HUES6 (cell line): ENCODE results near the gene SULT1C3.

Source experiments
- H3K27ac ChIP-seq: 2 replicates; pipeline ENCODE4 v1.7.0; 2013; ENCODE audit warnings: low read depth, mild to moderate bottlenecking, low read length, inconsistent platforms
- H3K27me3 ChIP-seq: 2 replicates; pipeline ENCODE4 v1.6.1; 2013; ENCODE audit warnings: low read length; ENCODE audit not compliant: control insufficient read depth, insufficient read depth
- H3K36me3 ChIP-seq: 2 replicates; pipeline ENCODE4 v1.6.1; 2013; ENCODE audit warnings: low read length; ENCODE audit not compliant: control insufficient read depth, insufficient read depth
- H3K4me1 ChIP-seq: 2 replicates; pipeline ENCODE4 v1.6.1; 2013; ENCODE audit warnings: low read length; ENCODE audit not compliant: control insufficient read depth, insufficient read depth
- H3K4me3 ChIP-seq: 2 replicates; pipeline ENCODE4 v1.5.1; 2013; ENCODE audit warnings: low read depth, low read length
- H3K9ac ChIP-seq: one replicate; pipeline ENCODE4 v1.6.1; 2013; ENCODE audit warnings: mild to moderate bottlenecking, low read length
- H3K9me3 ChIP-seq: 2 replicates; pipeline ENCODE4 v1.6.1; 2013; ENCODE audit warnings: low read depth, low read length; ENCODE audit not compliant: control insufficient read depth, insufficient read depth

SULT1C3 gene

DNA sequence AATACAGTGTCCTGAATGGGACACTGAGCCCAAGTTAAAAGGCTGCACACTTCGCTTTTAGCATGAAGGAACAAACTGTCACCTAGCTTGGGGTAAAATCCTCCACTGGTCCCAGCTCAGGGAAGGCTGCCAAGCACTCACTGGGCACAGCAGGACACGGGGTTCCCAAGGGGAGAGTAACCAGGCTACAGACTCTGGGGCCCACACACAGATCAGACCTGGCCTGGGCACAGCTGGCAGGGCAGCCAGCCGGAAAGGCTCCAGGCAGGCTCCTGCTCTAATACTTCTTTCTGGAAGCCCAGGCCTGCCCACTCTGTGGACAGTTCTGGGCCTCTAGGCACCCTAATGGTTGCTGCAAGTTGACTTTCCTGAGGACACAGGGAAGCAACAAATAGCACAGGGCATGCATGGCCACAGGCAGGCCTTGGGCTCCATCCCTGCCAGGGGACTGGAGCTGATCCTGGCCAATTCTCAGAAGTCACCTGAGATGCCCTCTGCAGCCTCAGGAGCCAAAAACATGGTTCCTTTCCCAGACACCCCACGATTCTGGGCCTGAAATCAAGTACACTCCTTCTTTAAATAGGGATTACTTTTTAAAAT, 18.7 kb upstream of the SULT1C3 start:
- Histone ChIP-seq H3K36me3 (no peaks in the 10 kb centered on the region), H3K9ac (no peak overlapping the region), H3K4me3 (no peak overlapping the region), H3K4me1 (no peaks in the 10 kb centered on the region), H3K27ac (no peak overlapping the region), H3K9me3 (peaks cover 28% of the 10 kb centered on the region), H3K27me3 (no peaks in the 10 kb centered on the region)

- no peak overlapping the region for H3K27ac ChIP-seq
- H3K36me3 ChIP-seq: no peaks in the 10 kb centered on the region
- H3K27me3 ChIP-seq: no peaks in the 10 kb centered on the region
- H3K9ac ChIP-seq: no peak overlapping the region
- H3K9me3 ChIP-seq: peaks cover 28% of the 10 kb centered on the region
- H3K4me1 ChIP-seq: no peaks in the 10 kb centered on the region
- no peak overlapping the region for H3K4me3 ChIP-seq
Observed at GRCh38 chr2:108222261-108222660, 17.5 kb upstream of the SULT1C3 start.

GRCh38 chr2:108223573-108223972, 16.2 kb upstream of the SULT1C3 start:
- no peaks in the 10 kb centered on the region for H3K4me1 ChIP-seq
- H3K36me3 ChIP-seq: no peaks in the 10 kb centered on the region
- no peak overlapping the region for H3K9ac ChIP-seq
- no peaks in the 10 kb centered on the region for H3K27me3 ChIP-seq
- H3K4me3 ChIP-seq: no peak overlapping the region
- H3K9me3 ChIP-seq: peaks cover 28% of the 10 kb centered on the region
- H3K27ac ChIP-seq: no peak overlapping the region

GRCh38 chr2:108224022-108224421, 15.7 kb upstream of the SULT1C3 start:
- H3K4me1 ChIP-seq: no peaks in the 10 kb centered on the region
- H3K27ac ChIP-seq: no peak overlapping the region
- H3K9me3 ChIP-seq: peaks cover 28% of the 10 kb centered on the region
- H3K27me3 ChIP-seq: no peaks in the 10 kb centered on the region
- no peak overlapping the region for H3K9ac ChIP-seq
- H3K4me3 ChIP-seq: no peak overlapping the region
- H3K36me3 ChIP-seq: no peaks in the 10 kb centered on the region

DNA sequence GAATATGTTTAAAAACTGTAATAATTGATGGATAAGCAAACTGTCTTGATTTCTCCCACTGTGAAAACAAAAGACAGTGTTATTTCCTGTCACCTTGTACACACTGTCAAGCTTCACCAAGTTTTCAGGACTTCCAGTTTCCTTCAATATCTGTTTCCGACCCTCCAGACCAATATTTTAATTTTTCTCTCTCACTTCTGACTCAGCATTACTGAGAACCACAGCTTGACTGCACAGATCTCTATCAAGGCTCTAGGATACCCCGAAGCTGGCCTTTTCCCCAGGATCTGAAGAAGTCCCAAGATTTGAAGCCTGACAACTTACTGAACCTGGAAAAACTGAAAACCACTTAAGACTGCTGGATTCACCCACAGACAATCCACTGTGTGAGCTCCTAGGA, 13.2 kb upstream of the SULT1C3 start:
- Histone ChIP-seq H3K27me3 (no peaks in the 10 kb centered on the region), H3K9me3 (peaks cover 33% of the 10 kb centered on the region), H3K9ac (no peak overlapping the region), H3K4me1 (no peaks in the 10 kb centered on the region), H3K4me3 (no peak overlapping the region), H3K27ac (no peak overlapping the region), H3K36me3 (no peaks in the 10 kb centered on the region)

DNA sequence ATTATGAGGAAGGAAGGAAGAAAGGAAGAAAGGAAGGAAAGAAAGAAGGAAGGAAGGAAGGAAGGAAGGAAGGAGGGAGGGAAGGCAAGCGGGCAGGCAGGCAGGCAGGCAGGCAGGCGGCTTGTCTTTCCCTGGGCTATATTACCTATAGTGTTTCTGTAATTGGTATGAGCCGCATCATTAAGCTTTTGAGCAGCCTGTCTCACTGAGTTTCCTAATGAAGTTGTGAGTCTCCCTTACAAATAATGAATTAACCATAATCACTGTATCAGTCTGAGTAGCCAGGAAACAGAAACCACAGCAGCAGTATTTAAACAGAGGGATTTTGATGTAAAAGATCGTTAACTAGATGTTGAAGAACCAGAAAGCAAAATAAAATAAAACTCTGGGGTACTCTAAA, 11.8 kb upstream of the SULT1C3 start:
- no peak overlapping the region for H3K4me3 ChIP-seq
- H3K4me1 ChIP-seq: no peaks in the 10 kb centered on the region
- no peaks in the 10 kb centered on the region for H3K27me3 ChIP-seq
- no peaks in the 10 kb centered on the region for H3K36me3 ChIP-seq
- H3K9me3 ChIP-seq: peaks cover 24% of the 10 kb centered on the region
- H3K27ac ChIP-seq: no peak overlapping the region
- H3K9ac ChIP-seq: no peak overlapping the region

DNA sequence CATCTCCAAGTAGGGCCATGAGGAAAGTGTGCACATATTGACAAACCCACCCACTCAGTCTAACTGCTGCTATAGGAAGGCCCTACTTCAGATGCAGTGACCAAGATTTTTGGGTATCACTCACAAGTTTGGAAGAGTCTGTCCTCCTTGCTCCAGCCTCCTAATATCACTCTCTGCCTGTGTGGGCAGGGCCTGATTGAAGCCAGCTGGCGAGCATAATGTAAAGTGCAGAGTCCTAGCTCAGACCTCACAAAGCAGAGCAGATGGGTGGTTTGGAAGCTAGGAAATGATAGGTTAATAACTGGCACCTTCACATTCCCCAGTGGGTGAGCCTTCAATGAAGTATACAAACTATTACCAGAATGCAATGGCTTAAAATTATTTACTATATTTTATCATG, 11.2 kb upstream of the SULT1C3 start:
- no peak overlapping the region for H3K4me3 ChIP-seq
- H3K9ac ChIP-seq: no peak overlapping the region
- no peak overlapping the region for H3K27ac ChIP-seq

GRCh38 chr2:108229875-108230274, 9.9 kb upstream of the SULT1C3 start:
- Histone ChIP-seq H3K4me1 (no peaks in the 10 kb centered on the region), H3K9ac (no peak overlapping the region), H3K27ac (no peak overlapping the region), H3K4me3 (no peak overlapping the region), H3K36me3 (no peaks in the 10 kb centered on the region), H3K9me3 (peaks cover 15% of the 10 kb centered on the region), H3K27me3 (no peaks in the 10 kb centered on the region)

More for the DNA sequence above, 11.2 kb upstream of the SULT1C3 start:
- H3K9me3 ChIP-seq: peaks cover 19% of the 10 kb centered on the region
- H3K36me3 ChIP-seq: no peaks in the 10 kb centered on the region
- H3K4me1 ChIP-seq: no peaks in the 10 kb centered on the region
- H3K27me3 ChIP-seq: no peaks in the 10 kb centered on the region

GRCh38 chr2:108235577-108235976, 4.2 kb upstream of the SULT1C3 start:
- Histone ChIP-seq H3K9me3 (peaks cover 30% of the 10 kb centered on the region), H3K27ac (no peak overlapping the region), H3K36me3 (no peaks in the 10 kb centered on the region), H3K27me3 (no peaks in the 10 kb centered on the region), H3K9ac (no peak overlapping the region), H3K4me1 (no peaks in the 10 kb centered on the region), H3K4me3 (no peak overlapping the region)

- Histone ChIP-seq H3K9ac (no peak overlapping the region), H3K27ac (no peak overlapping the region), H3K4me1 (no peaks in the 10 kb centered on the region), H3K4me3 (no peak overlapping the region), H3K36me3 (no peaks in the 10 kb centered on the region), H3K27me3 (no peaks in the 10 kb centered on the region), H3K9me3 (peaks cover 36% of the 10 kb centered on the region)
Observed at GRCh38 chr2:108236676-108237335, 3.0 kb upstream of the SULT1C3 start.

GRCh38 chr2:108240966-108241365, 1.2 kb downstream of the SULT1C3 start:
- peaks cover 42% of the 10 kb centered on the region for H3K9me3 ChIP-seq
- H3K4me1 ChIP-seq: no peaks in the 10 kb centered on the region
- no peak overlapping the region for H3K9ac ChIP-seq

More at GRCh38 chr2:108240966-108241365, 1.2 kb downstream of the SULT1C3 start:
- Histone ChIP-seq H3K4me3 (no peak overlapping the region), H3K36me3 (no peaks in the 10 kb centered on the region), H3K27ac (no peak overlapping the region), H3K27me3 (no peaks in the 10 kb centered on the region)
